ENCODE results near the gene ACSM2B. TPM values are rescaled to one million over a fixed set of nuclear protein-coding genes. Genes with fewer than 3 reads are reported as not detected.

ACSM2B gene, protein sequence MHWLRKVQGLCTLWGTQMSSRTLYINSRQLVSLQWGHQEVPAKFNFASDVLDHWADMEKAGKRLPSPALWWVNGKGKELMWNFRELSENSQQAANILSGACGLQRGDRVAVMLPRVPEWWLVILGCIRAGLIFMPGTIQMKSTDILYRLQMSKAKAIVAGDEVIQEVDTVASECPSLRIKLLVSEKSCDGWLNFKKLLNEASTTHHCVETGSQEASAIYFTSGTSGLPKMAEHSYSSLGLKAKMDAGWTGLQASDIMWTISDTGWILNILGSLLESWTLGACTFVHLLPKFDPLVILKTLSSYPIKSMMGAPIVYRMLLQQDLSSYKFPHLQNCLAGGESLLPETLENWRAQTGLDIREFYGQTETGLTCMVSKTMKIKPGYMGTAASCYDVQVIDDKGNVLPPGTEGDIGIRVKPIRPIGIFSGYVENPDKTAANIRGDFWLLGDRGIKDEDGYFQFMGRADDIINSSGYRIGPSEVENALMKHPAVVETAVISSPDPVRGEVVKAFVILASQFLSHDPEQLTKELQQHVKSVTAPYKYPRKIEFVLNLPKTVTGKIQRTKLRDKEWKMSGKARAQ
- under 0.01 and 0.19 TPM in 2 replicates for total RNA-seq

GRCh38 chr16:20576145-20576544 is at the start of gene ACSM2B:
ACSM2B (minus strand) TSS chr16:20576367; CDS start chr16:20564845, 11,522 bp downstream.

Small RNAs within 50 kb of the gene (small RNA-seq; reads per million reads assigned to genes)
- not detected for gene AC141273.3

Other genes with a start within 250 kb of the ACSM2B start
- gene GP2, start 248.9 kb downstream of the ACSM2B start, total RNA-seq = not detected in 2 replicates
- not detected in 2 replicates for gene UMOD, start 223.7 kb downstream of the ACSM2B start, total RNA-seq
- gene PDILT, start 171.6 kb downstream of the ACSM2B start, total RNA-seq = not detected in 2 replicates
- 0.65 TPM in 1 of 2 replicates, not detected in the other for gene ACSM5, start 166.8 kb downstream of the ACSM2B start, total RNA-seq
- not detected in 2 replicates for gene ACSM2A, start 124.8 kb downstream of the ACSM2B start, total RNA-seq
- gene ACSM1, start 121.3 kb upstream of the ACSM2B start, total RNA-seq = 0.33 TPM in 1 of 2 replicates, not detected in the other
- gene THUMPD1, start 165.5 kb upstream of the ACSM2B start, total RNA-seq = 65.0 and 93.7 TPM in 2 replicates
- 6.4 and 66.6 TPM in 2 replicates for gene ACSM3, start 187.6 kb upstream of the ACSM2B start, total RNA-seq
- gene ERI2, start 230.1 kb upstream of the ACSM2B start, total RNA-seq = 10.1 and 14.7 TPM in 2 replicates
- 5.1 and 7.2 TPM in 2 replicates for gene REXO5, start 230.2 kb upstream of the ACSM2B start, total RNA-seq